HUES64 (cell line): Measurements from ENCODE around the gene TCEA2.
A peak's percentile ranks its signal among the peaks of the same experiment; 100 is the strongest.

Source experiments
- H3K27ac ChIP-seq: 2 replicates; pipeline ENCODE4 v1.7.0; 2013; ENCODE audit warnings: low read depth, low read length, inconsistent platforms
- H3K27me3 ChIP-seq: 2 replicates; pipeline ENCODE4 v1.6.1; 2013; ENCODE audit warnings: mild to moderate bottlenecking, low read length; ENCODE audit not compliant: insufficient read depth
- H3K36me3 ChIP-seq: 2 replicates; pipeline ENCODE4 v1.6.1; 2013; ENCODE audit warnings: mild to moderate bottlenecking, low read length; ENCODE audit not compliant: insufficient read depth
- H3K4me1 ChIP-seq: 2 replicates; pipeline ENCODE4 v1.6.1; 2013; ENCODE audit warnings: mild to moderate bottlenecking, low read length, moderate library complexity; ENCODE audit not compliant: insufficient read depth
- H3K4me3 ChIP-seq: 2 replicates; pipeline ENCODE4 v1.5.1; 2013; ENCODE audit warnings: mild to moderate bottlenecking, low read length, moderate library complexity
- H3K9ac ChIP-seq: 2 replicates; pipeline ENCODE4 v1.6.1; 2013; ENCODE audit warnings: mild to moderate bottlenecking, low read depth, low read length
- H3K9me3 ChIP-seq: 2 replicates; pipeline ENCODE4 v1.6.1; 2013; ENCODE audit warnings: low read depth, low read length; ENCODE audit not compliant: insufficient read depth
- WGBS: fragments of 150-250, 120-280 bp; methylation state at CpG from one replicate; pipeline ENCODE4 v1.1.7; 2013; ENCODE audit warnings: missing lambda C conversion rate; 5-methylcytosine and 5-hydroxymethylcytosine counted together

The TCEA2 gene

DNA sequence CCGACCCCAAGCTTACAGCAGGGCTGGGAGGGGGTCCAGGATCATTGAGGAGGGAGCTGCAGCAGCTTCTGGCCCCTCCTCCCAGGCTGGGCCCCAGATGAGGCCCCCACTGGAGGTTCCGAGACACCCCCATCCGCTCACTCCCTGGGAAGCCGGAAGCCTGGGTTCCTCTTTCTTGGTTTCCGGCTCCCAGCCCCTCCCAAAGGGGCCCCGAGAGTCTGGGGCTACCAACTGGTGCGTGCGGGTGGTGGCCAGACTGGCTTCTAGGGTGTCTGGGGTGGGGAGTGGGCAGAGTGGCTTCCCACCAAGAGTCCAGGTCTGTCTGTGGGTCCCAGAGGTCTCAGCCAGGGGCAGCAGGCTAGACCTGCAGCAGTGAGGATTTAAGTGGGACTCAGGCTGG lies 14.1 kb downstream of the TCEA2 start:
- no peaks in the 10 kb centered on the region for H3K9me3 ChIP-seq
- peaks cover 13% of the 10 kb centered on the region; the same call in 1 of the 2 replicates for H3K4me1 ChIP-seq
- 92% methylated on average over 8 of the region's 8 CpGs for WGBS
- H3K27me3 ChIP-seq: peaks cover 20% of the 10 kb centered on the region
- H3K36me3 ChIP-seq: peaks cover 7% of the 10 kb centered on the region
- no peak overlapping the region for H3K27ac ChIP-seq
- no peak overlapping the region for H3K4me3 ChIP-seq
- no peak overlapping the region for H3K9ac ChIP-seq

DNA sequence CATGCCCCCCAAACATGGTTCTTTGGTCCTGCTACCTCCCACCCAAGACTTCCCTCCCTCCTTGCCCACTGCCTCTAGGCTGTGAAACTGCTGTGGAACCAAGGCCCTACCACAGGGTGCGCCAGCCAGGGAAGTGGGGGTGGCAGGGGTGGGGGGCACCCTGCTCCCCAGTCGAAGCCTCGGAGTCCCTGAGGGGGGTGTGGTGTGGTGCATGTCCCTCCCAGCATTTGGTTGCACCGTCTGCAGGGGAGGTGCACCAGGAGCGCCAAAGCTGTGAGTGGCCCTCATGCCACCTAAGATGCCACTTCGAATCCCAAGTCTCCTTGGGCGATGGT lies 14.5 kb downstream of the TCEA2 start:
- peaks cover 7% of the 10 kb centered on the region for H3K36me3 ChIP-seq
- no peaks in the 10 kb centered on the region for H3K9me3 ChIP-seq
- H3K9ac ChIP-seq: no peak overlapping the region
- H3K27me3 ChIP-seq: peaks cover 24% of the 10 kb centered on the region
- peaks cover 13% of the 10 kb centered on the region; the same call in 1 of the 2 replicates for H3K4me1 ChIP-seq
- H3K4me3 ChIP-seq: no peak overlapping the region
- WGBS: 91% methylated on average over 7 of the region's 7 CpGs
- H3K27ac ChIP-seq: no peak overlapping the region

DNA sequence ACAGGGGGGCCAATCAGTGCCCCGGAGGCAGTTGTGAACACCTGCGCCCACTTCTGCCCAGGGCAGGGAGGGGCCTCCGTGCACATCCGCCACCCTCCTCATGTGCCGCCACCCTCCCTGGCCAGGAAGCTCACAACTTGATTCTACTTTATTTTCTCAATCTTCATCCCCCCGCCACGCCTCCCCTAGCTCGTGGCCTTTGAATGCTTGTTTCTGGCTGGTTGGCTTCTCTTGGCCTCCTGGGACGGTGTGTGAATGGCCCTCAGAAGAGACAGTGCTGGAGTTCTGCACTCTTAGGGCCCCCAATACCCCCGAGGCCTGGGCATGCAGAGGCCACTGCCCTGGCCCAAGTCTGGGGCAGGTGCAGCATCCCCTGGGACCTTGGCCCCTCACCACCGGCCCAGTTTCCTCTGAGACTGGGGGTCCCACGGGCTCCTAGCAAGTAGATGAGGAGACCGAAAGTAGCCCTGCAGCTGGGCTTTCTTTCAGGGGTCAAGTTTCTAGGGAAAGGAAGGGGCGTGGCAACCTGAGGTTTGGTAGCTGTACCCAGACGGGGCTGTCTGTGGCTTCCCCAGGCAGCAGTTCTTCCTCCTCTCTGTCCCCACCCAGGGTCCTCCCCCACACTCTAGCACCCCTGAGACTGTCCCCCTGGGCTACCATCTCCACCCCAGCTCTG lies 15.0 kb downstream of the TCEA2 start:
- no peaks in the 10 kb centered on the region for H3K9me3 ChIP-seq
- 80% methylated on average over 15 of the region's 15 CpGs for WGBS
- H3K4me1 ChIP-seq: peaks cover 16% of the 10 kb centered on the region
- no peak overlapping the region for H3K9ac ChIP-seq
- peaks cover 7% of the 10 kb centered on the region for H3K36me3 ChIP-seq
- H3K27ac ChIP-seq: no peak overlapping the region
- no peak overlapping the region for H3K4me3 ChIP-seq
- peaks cover 29% of the 10 kb centered on the region for H3K27me3 ChIP-seq

DNA sequence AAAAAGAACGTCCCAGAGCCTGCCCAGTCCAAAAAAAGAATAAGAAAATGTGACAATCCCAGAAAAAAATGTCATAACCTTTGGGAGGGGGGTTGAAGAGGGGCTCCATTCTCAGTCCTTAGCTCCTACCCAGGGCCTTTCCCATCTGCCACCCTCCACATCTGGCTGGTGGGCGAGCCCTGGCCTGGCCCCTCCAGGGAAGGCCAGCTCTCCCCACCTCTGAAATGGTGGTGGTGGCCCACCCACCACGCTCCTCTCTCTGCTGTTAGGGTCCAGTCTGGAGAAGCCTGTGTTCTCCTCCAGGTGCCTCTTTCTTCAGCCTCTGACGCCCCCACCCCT lies 15.9 kb downstream of the TCEA2 start:
- peak overlapping the region; percentile 83 for H3K9ac ChIP-seq
- no peak overlapping the region for H3K27ac ChIP-seq
- WGBS: 51% methylated on average over 3 of the region's 4 CpGs
- H3K4me1 ChIP-seq: peaks cover 17% of the 10 kb centered on the region
- peak overlapping the region; percentile 73 for H3K4me3 ChIP-seq
- H3K9me3 ChIP-seq: no peaks in the 10 kb centered on the region
- H3K27me3 ChIP-seq: peaks cover 37% of the 10 kb centered on the region
- H3K36me3 ChIP-seq: peaks cover 2% of the 10 kb centered on the region

DNA sequence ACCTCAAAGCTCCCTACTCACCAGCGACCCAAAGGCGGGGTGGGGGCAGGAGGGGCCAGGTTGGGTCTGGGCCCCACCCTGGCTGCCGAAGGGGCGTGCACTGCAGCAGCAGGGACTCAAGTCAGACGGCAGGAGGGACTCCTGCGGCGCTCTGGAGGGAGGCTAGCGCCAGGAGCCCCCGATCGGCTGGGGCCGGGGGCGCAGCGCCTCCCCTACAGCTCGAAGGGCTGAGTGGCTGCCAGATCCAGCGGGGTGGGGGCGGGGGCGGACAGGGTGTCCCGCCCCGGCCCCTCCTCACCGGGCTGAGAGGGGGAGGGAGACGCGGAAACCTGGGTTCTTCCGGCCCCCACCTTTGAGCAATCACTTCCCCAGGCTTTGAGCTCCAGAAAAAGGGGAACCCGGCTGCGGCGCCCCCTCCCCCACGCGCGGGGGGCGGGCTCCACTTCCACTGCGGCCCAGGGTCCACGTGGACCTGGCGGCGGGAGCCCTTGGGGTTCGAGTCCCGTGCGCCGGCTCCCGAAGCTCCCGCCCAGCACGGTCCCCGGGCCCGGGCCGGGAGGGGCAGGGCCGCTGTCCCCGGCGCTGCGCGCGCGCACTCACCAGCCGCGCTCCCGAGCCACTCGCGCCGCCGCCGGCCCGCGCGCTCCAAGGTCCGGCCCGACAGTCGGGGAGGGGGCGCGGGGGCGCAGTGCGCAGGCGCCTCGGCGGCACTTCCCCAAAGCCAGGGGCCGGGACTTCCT lies 16.4 kb downstream of the TCEA2 start, which contains the start of gene RGS19:
Gene RGS19 (minus strand): TSS at position 246 of the 740 bp plus-strand sequence. CDS start 2,632 bp downstream, outside the sequence.
- Histone ChIP-seq H3K4me3 (peak within 1 kb of the TSS; percentile 78), H3K27me3 (peaks cover 42% of the 10 kb centered on the region), H3K27ac (no peak within 1 kb of the TSS), H3K4me1 (peaks cover 17% of the 10 kb centered on the region), H3K9ac (peak within 1 kb of the TSS; percentile 83), H3K9me3 (no peaks in the 10 kb centered on the region), H3K36me3 (no peaks in the 10 kb centered on the region)
- WGBS: under 1% methylated on average over 71 of the region's 73 CpGs

DNA sequence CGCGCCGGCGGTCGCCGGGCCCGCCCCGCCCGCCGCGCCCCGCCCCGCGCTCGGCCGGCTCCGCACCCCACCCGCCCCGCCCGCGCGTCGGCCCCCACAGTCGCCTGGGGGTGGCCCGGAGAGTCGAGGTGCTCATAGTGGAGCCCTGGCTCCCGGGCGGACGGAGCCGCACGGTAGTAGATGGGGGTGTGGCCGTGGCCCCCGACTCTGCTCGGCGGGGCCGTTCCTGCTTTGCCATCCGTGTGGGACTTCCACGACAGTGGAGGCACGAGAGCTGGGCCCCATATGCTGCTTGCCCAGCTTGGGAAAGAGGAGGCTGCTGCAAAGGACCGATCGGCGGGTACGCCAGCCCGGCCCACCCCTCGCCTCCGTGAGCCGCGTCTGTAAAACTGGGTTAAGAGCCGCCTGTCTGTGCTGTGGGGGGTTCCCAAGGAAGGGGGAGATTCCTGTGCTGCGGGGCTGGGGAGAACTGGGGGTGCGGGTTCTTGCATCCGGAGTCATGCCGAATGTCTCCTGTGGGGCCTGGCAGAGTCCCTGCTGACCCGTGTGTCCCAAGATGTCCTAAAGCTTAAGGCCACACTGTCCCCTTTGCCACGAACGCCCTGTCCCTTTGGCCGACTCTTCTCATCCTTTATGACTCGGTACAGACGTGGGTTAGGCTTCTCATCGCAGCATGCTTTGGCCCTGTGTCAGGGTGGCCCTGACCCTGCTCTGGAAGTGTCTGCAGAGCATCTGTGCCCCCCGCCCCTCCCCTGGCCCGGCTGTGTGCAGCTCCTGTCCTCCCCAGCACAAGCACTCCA lies 17.2 kb downstream of the TCEA2 start, which contains the start of gene OPRL1:
Gene OPRL1 (plus strand): TSS at position 70 of the 800 bp plus-strand sequence. CDS start 12,639 bp downstream, outside the sequence.
- H3K4me1 ChIP-seq: peaks cover 17% of the 10 kb centered on the region

DNA sequence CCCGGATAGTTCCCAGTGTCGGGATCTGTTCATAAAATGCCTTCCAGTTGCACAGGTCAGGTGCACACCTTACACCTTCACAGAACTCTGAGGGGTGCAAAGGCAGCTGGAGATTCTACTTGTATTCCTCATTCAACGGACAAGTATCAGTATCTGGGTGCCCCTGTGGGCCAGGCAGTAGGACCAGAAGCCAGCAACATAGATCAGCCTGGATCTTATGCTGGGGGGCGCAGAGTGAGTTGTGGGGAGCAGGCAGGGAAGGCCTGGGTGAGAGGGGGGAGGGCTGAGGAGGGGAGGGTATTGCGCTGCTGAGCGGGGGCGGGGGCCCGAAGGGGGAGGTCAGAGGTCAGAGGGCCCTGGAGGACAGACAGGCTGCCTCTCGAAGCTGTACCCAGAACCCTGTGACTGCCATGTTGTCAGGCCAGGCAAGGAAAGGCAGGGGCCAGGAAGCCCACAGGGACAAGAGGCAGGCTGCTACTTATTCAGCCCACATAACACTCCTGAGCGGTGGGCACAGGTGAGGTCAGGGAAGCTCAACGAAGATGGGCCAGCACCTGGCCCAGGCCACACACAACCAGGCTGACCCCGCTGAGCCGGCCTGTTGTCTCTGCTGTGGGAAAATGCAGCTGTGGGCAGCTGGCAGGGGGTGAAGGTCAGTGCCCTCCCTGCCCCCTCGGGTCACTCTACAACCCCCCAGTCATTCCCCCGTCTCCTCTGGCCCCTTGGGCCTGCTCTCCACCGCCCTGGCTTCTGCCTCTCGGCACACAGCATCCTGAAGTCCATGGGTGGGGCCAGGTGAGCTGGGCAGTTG lies 18.0 kb downstream of the TCEA2 start:
- peak overlapping the region; percentile 78 for H3K4me3 ChIP-seq
- peaks cover 58% of the 10 kb centered on the region for H3K27me3 ChIP-seq
- H3K9me3 ChIP-seq: no peaks in the 10 kb centered on the region
- peaks cover 17% of the 10 kb centered on the region for H3K4me1 ChIP-seq
- no peak overlapping the region for H3K9ac ChIP-seq
- H3K36me3 ChIP-seq: no peaks in the 10 kb centered on the region
- 88% methylated on average over 16 of the region's 17 CpGs for WGBS
- H3K27ac ChIP-seq: no peak overlapping the region

More for the DNA sequence above, 17.2 kb downstream of the TCEA2 start, which contains the start of gene OPRL1:
- H3K9ac ChIP-seq: peak within 1 kb of the TSS; percentile 83
- 10% methylated on average over 62 of the region's 62 CpGs for WGBS
- no peak within 1 kb of the TSS for H3K27ac ChIP-seq
- H3K4me3 ChIP-seq: peak within 1 kb of the TSS; percentile 78
- peaks cover 50% of the 10 kb centered on the region for H3K27me3 ChIP-seq
- H3K36me3 ChIP-seq: no peaks in the 10 kb centered on the region
- H3K9me3 ChIP-seq: no peaks in the 10 kb centered on the region

DNA sequence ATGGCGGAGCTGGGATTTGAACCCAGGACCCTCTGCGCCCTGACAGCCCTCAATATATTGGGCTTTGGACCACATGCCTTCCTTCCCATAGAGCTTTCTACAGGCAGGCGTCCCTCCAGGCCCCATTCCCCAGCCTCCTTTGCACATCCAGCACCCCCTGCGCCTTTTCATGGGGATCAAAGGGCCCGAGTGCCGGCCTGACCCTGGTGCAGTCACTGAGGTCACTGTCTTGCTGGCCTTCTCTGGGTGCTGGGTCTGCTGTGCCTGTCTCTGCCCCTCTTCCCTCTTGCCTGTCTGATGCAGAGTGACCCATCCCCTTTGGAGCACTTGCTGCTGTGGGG lies 18.6 kb downstream of the TCEA2 start:
- Histone ChIP-seq H3K36me3 (no peaks in the 10 kb centered on the region), H3K4me3 (no peak overlapping the region), H3K9me3 (no peaks in the 10 kb centered on the region), H3K9ac (no peak overlapping the region), H3K27me3 (peaks cover 62% of the 10 kb centered on the region), H3K4me1 (peaks cover 17% of the 10 kb centered on the region), H3K27ac (no peak overlapping the region)
- 93% methylated on average over 6 of the region's 6 CpGs for WGBS

DNA sequence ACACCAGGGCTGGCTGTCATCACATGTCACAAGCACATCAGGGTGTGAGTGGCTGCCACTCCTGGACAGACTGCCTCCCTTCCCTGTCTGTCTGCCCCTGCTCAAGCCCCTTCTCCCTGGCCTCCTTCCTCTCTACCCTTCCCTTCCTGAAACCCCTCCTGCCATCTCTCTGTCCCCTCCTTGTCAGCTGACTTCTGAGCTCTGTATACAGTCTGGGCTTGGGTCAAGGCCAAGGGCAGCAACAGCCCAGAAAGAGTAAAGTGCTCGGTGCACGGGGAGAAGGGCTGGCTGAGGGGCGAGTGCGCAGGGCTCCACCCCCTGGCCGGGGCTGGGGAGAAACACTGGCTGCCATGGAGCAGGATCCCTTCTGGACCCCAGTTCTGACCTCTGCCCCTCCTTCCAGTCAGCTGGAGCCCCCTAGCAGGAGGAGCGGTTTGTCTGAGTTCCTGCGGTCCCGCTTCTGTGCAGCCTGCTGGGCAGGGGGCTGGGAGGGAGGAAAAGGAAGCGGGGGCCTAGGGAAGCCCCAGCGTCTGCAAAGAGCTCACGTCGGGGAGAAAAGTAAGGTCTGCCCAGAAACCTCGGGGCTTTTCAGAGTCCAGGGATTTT lies 19.2 kb downstream of the TCEA2 start:
- Histone ChIP-seq H3K9ac (no peak overlapping the region), H3K9me3 (no peaks in the 10 kb centered on the region), H3K27me3 (peaks cover 62% of the 10 kb centered on the region), H3K27ac (no peak overlapping the region), H3K4me3 (no peak overlapping the region), H3K4me1 (peaks cover 17% of the 10 kb centered on the region), H3K36me3 (no peaks in the 10 kb centered on the region)
- 24% methylated on average over 13 of the region's 13 CpGs for WGBS

DNA sequence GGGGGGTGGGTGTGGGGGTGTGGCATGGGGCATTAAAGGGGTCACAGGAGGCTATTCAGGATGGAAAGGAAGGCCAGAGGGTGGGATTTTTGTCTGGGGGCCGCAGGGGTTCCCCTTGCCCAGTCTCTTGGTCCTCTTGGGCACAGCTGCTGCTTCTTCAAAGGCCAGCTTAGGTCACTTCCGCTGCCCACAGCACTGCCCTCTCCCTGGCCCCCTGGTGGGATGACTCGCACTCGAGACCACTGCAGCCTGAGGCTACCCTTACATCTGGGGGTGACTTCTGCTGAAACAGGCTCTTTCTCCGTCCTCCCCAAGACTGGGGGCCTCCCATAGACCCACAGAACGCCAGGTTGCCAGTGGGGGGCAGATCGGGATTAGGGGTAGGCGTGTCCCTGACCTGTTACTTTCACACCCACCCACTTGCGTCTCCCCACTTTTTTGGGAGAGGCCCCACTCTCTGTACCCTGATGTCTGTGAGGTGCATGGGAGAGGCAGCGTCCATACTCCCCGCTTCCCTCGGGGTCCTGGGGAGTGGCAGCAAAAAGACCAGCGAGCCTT lies 19.9 kb downstream of the TCEA2 start:
- H3K4me3 ChIP-seq: peak overlapping the region; percentile 64
- peaks cover 17% of the 10 kb centered on the region for H3K4me1 ChIP-seq
- no peak overlapping the region; the same call in 1 of the 2 replicates for H3K9ac ChIP-seq
- peaks cover 62% of the 10 kb centered on the region for H3K27me3 ChIP-seq
- H3K36me3 ChIP-seq: no peaks in the 10 kb centered on the region
- H3K27ac ChIP-seq: no peak overlapping the region
- WGBS: 23% methylated on average over 9 of the region's 13 CpGs
- no peaks in the 10 kb centered on the region for H3K9me3 ChIP-seq
